ENCODE measurements around the gene IL12RB2.
A peak's percentile ranks its signal among the peaks of the same experiment; 100 is the strongest.

Gene IL12RB2

GRCh38 chr1:67420835-67421492 lies 113.3 kb downstream of the IL12RB2 start:
- Histone ChIP-seq H3K27me3 (ENCODE audit: insufficient read depth, low read length) (no peaks in the 10 kb centered on the region), H3K9ac (ENCODE audit: low read length) (no peak overlapping the region), H2AFZ (ENCODE audit: low read length) (no peak overlapping the region), H3K9me2 (ENCODE audit: low read depth, low read length) (no peaks in the 10 kb centered on the region), H3K9me3 (ENCODE audit: low read length) (no peaks in the 10 kb centered on the region), H3K79me2 (ENCODE audit: insufficient read depth, low read length) (peaks cover 74% of the 10 kb centered on the region), H3K4me2 (ENCODE audit: low read length) (no peak overlapping the region), H4K20me1 (ENCODE audit: insufficient read depth, low read length) (peaks cover 5% of the 10 kb centered on the region; the same call in 1 of the 2 replicates), H3K4me3 (ENCODE audit: low read depth, low read length, poor library complexity, severe bottlenecking) (no peak overlapping the region), H3K4me1 (ENCODE audit: insufficient read depth, low read length, severe bottlenecking) (no peaks in the 10 kb centered on the region), H3F3A (ENCODE audit: insufficient read depth, low read length) (no peaks in the 10 kb centered on the region), H3K36me3 (ENCODE audit: insufficient read depth, low read length) (peaks cover 100% of the 10 kb centered on the region), H3K27ac (ENCODE audit: low read depth, low read length, poor library complexity, severe bottlenecking) (no peak overlapping the region)
- TF ChIP-seq, protein P1, sequence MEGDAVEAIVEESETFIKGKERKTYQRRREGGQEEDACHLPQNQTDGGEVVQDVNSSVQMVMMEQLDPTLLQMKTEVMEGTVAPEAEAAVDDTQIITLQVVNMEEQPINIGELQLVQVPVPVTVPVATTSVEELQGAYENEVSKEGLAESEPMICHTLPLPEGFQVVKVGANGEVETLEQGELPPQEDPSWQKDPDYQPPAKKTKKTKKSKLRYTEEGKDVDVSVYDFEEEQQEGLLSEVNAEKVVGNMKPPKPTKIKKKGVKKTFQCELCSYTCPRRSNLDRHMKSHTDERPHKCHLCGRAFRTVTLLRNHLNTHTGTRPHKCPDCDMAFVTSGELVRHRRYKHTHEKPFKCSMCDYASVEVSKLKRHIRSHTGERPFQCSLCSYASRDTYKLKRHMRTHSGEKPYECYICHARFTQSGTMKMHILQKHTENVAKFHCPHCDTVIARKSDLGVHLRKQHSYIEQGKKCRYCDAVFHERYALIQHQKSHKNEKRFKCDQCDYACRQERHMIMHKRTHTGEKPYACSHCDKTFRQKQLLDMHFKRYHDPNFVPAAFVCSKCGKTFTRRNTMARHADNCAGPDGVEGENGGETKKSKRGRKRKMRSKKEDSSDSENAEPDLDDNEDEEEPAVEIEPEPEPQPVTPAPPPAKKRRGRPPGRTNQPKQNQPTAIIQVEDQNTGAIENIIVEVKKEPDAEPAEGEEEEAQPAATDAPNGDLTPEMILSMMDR (IDR thresholded peaks at IDR 0.05; ENCODE audit: low read length), result no peak
- no peak for TF ChIP-seq EZH2 (IDR thresholded peaks at IDR 0.05; ENCODE audit: borderline replicate concordance, low read length)

DNA sequence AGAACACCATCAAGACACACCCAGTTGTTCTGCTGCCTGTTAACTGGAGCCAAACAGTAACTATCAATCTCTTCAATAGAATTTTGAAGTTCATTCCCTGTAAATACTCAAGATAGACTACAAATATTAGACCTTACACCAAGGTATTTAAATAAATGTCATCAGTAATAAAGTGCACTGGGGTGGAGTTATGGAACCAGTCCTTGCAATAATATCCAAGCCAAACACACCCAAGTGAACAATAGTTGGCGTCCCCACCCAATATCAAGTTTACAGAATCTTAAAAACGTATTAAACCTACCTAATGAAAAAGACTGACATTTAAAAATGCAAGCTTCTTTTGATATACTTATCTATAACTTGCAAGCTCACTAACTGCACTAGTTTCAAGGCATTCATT lies 119.8 kb downstream of the IL12RB2 start:
- Histone ChIP-seq H4K20me1 (ENCODE audit: insufficient read depth, low read length) (peaks cover 5% of the 10 kb centered on the region; the same call in 1 of the 2 replicates), H3K36me3 (ENCODE audit: insufficient read depth, low read length) (peaks cover 74% of the 10 kb centered on the region), H3K27ac (ENCODE audit: low read depth, low read length, poor library complexity, severe bottlenecking) (no peak overlapping the region), H3K9me2 (ENCODE audit: low read depth, low read length) (no peaks in the 10 kb centered on the region), H3K9me3 (ENCODE audit: low read length) (no peaks in the 10 kb centered on the region), H3K79me2 (ENCODE audit: insufficient read depth, low read length) (peaks cover 67% of the 10 kb centered on the region), H3K27me3 (ENCODE audit: insufficient read depth, low read length) (no peaks in the 10 kb centered on the region), H3K9ac (ENCODE audit: low read length) (peak overlapping the region; percentile 96), H3K4me2 (ENCODE audit: low read length) (peak overlapping the region; percentile 98), H3F3A (ENCODE audit: insufficient read depth, low read length) (no peaks in the 10 kb centered on the region), H3K4me1 (ENCODE audit: insufficient read depth, low read length, severe bottlenecking) (peaks cover 33% of the 10 kb centered on the region), H3K4me3 (ENCODE audit: low read depth, low read length, poor library complexity, severe bottlenecking) (peak overlapping the region; percentile 92), H2AFZ (ENCODE audit: low read length) (no peak overlapping the region)
- no peak for TF ChIP-seq EZH2 (IDR thresholded peaks at IDR 0.05; ENCODE audit: borderline replicate concordance, low read length)
- TF ChIP-seq, protein P1 (IDR thresholded peaks at IDR 0.05; ENCODE audit: low read length), result no peak

- H3K9me3 ChIP-seq (ENCODE audit: low read length), result no peaks in the 10 kb centered on the region
- peaks cover 70% of the 10 kb centered on the region for H3K36me3 ChIP-seq (ENCODE audit: insufficient read depth, low read length)
These were observed 120.3 kb downstream of the IL12RB2 start for GRCh38 chr1:67427947-67428346.

More at GRCh38 chr1:67427947-67428346, 120.3 kb downstream of the IL12RB2 start:
- Histone ChIP-seq H4K20me1 (ENCODE audit: insufficient read depth, low read length) (peaks cover 5% of the 10 kb centered on the region; the same call in 1 of the 2 replicates), H3K27ac (ENCODE audit: low read depth, low read length, poor library complexity, severe bottlenecking) (no peak overlapping the region), H3K4me3 (ENCODE audit: low read depth, low read length, poor library complexity, severe bottlenecking) (peak overlapping the region; percentile 92), H3K4me1 (ENCODE audit: insufficient read depth, low read length, severe bottlenecking) (peaks cover 38% of the 10 kb centered on the region), H3F3A (ENCODE audit: insufficient read depth, low read length) (no peaks in the 10 kb centered on the region), H3K9ac (ENCODE audit: low read length) (peak overlapping the region; percentile 96), H2AFZ (ENCODE audit: low read length) (no peak overlapping the region), H3K27me3 (ENCODE audit: insufficient read depth, low read length) (no peaks in the 10 kb centered on the region), H3K4me2 (ENCODE audit: low read length) (peak overlapping the region; percentile 98), H3K79me2 (ENCODE audit: insufficient read depth, low read length) (peaks cover 67% of the 10 kb centered on the region), H3K9me2 (ENCODE audit: low read depth, low read length) (no peaks in the 10 kb centered on the region)
- TF ChIP-seq EZH2 (IDR thresholded peaks at IDR 0.05; ENCODE audit: borderline replicate concordance, low read length), result no peak
- TF ChIP-seq, protein P1 (IDR thresholded peaks at IDR 0.05; ENCODE audit: low read length), result no peak
